HG03457 (cell line): Measurements from ENCODE around the gene HNRNPA1.
"Not testable (repeated sequence)": the region's sequence is repeated elsewhere in the genome, so short reads cannot be mapped to it uniquely, and the experiment has no call there.

Experiments used
- ATAC-seq: cut with Tn5 transposase; IDR thresholded peaks from one replicate; pipeline ENCODE4 v1.9.1; 2021; ENCODE audit warnings: moderate number of reproducible peaks; ENCODE audit not compliant: unreplicated experiment

Gene HNRNPA1

GRCh38 chr12:54296393-54297099 is 16.0 kb downstream of the HNRNPA1 start:
- no peak for ATAC-seq

GRCh38 chr12:54298904-54299303 is 18.4 kb downstream of the HNRNPA1 start:
- no peak for ATAC-seq

DNA sequence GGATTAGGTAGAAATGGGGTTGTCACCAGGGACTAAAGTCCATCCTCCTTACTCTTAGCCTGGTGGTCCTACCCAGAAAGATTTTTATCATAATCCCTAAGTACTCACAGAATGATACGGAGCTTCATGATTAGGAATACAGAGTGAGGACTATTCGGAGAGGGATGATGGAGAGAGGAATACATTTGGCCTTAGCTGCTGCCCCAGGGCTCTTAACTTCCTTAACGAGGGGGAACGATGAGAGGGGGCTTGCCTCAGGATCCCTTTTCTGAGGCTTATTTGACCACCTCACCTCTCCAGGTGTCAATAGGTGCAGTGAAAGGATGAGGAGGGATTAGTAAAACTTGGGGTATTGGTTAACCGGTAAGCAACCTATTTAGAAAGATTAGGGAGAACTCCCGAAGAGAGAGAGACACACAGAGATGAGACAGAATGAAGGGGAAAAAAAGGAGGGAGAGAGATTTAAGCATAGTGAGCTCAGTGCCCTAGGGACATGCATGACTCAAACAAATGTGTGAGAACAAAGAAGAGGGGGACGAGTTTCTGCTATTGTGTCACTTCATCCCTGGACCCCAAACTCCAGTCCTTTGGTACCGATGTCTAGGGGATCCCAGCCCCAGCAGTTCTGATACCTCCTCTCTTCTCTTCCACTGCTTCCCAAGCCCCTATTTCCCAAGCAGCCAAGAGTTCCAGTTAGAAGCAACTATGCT is 19.1 kb downstream of the HNRNPA1 start:
- ATAC-seq = no peak

DNA sequence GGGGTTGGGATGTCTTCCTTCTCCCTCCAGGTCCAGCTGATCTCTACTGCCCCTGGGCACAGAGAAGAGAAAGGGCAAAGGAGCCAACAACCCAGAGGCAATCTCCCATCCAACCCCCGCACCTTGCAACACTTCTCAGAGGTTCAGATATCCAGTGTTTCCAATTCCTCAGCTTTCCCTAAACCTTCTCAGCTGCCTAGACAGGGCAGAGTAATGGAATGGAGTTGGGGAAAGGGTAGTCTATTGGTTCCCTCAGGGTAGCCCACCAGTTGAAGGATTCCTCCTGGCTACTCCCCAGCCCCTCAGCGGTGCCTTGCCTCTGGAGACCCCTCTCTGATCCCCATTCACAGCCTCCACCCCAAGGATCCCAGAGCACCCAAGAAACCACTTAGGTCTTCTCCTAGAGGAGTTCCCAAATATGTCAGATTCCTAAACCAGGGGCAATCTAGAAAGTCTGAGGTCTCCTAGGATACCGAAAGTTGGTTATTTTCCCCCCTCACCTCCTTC is 19.8 kb downstream of the HNRNPA1 start:
- ATAC-seq = no peak

DNA sequence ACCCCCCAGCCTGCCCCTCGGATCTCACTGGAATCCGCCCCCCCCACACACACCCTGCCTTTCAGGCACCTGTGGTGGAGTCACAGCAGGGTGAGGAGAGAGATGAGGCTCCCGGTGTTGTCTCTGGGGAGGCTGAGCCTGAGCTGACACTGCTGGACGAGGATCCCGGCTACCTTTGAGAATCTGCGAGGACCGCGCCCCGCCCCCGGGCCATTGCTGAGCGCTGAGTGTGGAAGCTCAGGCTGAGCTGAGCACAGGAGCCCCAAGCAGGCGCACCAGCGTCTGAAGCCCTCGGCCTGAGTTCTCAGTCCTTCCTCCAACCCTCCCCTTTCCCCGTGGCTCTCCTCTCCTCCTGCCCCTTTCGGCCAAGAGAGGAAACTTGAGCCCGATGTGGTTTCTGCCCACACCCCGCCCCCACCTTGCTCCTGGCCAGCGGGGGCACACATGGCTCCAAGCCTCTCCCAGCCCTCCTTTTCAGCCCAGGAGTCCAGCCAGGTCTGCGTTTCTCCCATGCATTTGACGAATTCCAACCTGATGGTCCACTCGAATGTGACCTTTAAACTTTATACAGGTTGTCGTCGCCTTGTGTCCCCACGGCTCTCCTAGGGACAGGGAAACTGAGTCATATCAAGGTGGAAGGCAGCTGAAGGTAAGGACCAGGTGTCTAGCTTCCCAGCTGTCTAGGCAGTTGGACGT is 20.4 kb downstream of the HNRNPA1 start, which contains the start of gene NFE2:
NFE2 (minus strand) TSS at position 284 of the 696 bp plus-strand sequence. CDS start 5,767 bp downstream, outside the sequence.
- no peak for ATAC-seq

DNA sequence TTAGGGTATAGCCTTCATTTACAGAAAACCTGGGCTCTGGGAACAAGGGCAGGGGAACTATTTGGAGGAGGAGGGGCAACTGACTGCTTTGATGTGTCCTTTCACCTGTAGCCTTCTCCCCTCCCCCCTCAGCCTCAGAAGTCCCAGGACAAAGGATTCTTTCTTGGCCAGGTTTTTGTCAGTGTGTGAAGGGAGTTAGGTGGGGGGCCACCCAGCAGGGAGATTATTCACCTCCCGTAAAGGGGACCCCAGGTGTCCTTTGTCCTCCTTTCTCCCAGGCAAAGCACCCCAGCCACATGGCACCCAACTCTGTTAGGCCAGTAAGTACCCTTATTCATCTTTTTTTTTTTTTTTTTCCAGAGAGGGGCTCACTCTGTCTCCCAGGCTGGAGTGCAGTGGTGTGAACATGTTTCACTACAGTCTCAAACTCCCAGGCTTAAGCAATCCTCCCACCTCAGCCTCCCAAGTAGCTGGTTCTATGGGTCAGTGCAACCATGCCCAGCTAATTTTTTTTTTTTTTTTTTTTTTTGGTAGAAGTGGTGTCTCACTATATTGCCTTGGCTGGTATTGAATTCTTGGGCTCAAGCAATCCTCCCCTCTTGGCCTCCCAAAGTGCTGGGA is 21.0 kb downstream of the HNRNPA1 start:
- no peak for ATAC-seq

- no peak for ATAC-seq
Observed at GRCh38 chr12:54303640-54304039, 23.1 kb downstream of the HNRNPA1 start.

DNA sequence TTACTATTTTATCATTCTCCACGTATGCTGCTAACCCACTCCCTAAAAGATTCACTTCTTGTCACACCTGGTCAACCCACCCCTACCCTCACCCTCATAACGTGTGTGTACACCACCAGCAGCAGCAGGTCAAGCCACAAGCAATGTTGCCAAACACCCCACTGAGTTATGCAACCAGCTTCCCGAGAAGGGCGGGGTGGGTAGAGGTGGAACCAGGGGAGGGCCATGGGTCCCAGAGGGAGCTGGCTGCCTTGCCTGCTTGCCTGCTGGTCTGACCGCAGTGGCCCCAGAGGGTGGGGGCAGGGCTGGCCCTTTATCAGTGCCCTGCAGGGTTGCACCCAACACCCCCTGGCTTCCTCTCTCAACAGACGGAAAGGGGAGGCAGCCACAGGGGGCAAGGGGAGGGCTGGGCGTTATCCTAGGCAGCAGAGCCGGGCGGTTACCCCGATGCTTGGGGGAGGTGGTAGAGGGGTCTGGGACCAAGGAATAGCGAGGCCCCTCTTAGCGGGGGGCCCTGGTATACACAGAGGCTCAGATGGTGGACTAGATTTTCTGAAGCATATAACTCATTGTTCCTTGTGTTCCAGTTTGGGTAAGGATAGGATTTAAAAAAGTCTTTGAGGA is 23.8 kb downstream of the HNRNPA1 start:
- no peak for ATAC-seq

DNA sequence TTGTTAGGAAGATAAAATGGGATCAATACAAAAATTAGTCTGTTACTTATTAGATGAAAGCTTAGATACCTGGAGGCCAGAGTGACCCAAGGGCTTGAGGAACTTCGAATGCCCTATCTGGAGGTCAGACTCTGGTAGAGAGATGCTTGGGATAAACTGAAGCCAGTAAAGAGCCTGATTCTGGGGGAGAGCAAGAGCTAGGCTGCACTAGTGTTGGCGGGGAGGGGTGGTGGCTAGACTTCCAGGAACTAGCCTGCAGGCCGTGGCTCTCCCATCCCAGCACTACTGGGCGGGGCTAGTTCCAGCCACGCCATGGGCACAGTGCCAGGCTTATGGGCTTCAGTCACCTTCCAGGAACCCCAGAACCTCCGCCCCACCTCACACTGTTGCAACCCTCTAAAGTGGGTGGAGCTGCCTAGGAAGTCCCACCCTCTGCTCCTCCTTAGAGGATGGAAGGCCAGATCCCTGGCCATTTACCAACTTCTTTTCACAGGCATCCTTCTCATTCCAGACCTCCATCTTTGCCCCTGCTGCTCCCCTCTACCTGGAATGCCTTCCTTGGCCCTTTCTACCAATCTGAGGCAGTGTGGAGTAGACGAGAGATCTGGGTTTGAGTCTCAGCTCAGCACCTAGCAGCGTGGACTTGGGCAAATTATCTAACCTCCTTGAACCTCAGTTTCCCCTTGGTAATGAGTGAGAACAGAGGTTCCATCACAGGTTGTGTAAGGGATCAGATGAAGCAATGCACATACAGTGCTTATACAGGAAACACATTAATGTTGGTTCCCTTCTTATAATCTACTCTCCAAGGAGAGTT is 26.6 kb downstream of the HNRNPA1 start:
- ATAC-seq = no peak

DNA sequence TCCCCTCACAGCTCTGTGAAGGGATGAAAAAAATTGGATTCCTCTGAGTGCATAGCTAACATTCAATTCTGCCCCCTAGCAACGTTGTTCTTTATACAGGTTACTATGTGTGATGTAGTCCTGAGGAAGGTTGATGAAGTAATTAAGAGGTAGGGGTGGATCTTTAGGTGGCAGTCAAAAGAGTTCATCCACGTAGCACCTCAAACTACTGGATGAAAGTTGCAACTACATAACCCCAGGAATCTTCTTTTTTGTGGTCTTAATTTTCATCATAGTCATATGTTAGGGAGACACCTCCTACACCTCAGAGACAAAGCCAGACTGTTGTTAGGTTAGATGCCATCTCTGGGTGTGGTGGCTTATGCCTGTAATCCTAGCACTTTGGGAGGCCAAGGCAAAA is 30.5 kb downstream of the HNRNPA1 start:
- ATAC-seq = no peak

DNA sequence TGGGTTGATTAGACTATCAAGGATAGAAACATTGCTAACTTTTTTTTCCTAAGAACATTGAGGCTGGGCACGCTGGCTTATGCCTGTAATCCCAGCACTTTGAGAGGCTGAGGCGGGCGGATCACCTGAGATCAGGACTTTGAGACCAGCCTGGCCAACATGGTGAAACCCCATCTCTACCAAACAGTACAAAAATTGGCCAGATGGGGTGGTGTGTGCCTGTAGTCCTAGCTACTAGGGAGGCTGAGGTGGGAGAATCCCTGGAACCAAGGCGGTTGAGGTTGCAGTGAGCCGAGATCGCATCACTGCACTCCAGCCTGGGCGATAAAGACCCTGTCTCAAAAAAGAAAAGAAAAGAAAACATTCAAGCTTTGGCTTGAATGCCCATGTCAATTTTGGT is 31.8 kb downstream of the HNRNPA1 start:
- ATAC-seq = not testable (repeated sequence)

DNA sequence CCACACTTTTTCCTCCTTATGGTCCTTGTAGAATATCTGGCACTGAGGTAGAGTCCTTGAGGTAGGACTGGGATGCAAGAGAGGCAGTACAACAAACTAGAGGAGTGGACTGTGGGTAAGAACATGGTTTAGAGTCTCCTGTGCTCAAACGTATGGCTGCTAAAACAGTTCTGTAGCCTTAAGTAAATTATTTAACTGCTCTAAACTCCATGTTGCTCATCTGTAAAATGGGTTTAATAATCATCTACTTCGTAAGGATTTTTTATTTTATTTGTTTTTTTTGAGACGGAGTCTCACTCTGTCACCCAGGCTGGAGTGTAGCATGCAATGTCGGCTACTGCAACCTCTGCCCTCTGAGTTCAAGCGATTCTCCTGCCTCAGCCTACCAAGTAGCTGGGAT is 40.8 kb downstream of the HNRNPA1 start:
- no peak for ATAC-seq

- peak; percentile 98 for ATAC-seq
Observed at GRCh38 chr12:54324617-54325441, 44.3 kb downstream of the HNRNPA1 start, which contains the start of gene COPZ1. Gene COPZ1, plus strand, starts transcription at chr12:54325131. Its CDS starts 33 bp downstream, at chr12:54325164.

GRCh38 chr12:54325442-54326109 is 45.0 kb downstream of the HNRNPA1 start:
- ATAC-seq = not testable (repeated sequence)

GRCh38 chr12:54328595-54329337 is 48.2 kb downstream of the HNRNPA1 start:
- ATAC-seq = no peak

GRCh38 chr12:54329759-54330158 is 49.2 kb downstream of the HNRNPA1 start:
- no peak for ATAC-seq

GRCh38 chr12:54330442-54330841 is 49.9 kb downstream of the HNRNPA1 start:
- ATAC-seq = no peak

DNA sequence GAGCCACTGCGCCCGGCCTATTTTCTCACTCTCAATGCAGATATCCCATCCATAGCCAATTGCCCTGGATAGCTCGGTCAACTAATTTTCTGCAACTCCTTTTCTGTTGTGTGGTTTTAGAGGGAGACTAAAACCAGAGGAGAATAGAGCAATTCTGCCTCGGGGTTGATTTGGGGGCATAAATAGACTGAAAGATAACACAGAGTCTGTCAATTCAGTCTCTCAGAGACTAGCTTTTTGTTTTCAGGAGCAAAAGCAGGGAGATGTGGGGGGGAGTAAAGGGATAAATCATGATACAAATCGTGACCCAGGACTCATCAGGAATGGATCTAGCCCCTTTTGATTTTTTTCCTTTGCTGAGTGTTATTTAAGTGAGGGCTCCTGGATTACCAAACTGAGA is 50.9 kb downstream of the HNRNPA1 start:
- ATAC-seq = no peak
